ENCODE results near the gene THSD7B.

The THSD7B gene

GRCh38 chr2:137168552-137168951 lies 403.2 kb downstream of the THSD7B start:
- no peak for DNase-seq (ENCODE audit: low spot score)
- in situ Hi-C loops (cut with MboI; ENCODE audit: low sequenced_read_pairs, unreplicated experiment) = no loop called here
- TF ChIP-seq, protein P1, sequence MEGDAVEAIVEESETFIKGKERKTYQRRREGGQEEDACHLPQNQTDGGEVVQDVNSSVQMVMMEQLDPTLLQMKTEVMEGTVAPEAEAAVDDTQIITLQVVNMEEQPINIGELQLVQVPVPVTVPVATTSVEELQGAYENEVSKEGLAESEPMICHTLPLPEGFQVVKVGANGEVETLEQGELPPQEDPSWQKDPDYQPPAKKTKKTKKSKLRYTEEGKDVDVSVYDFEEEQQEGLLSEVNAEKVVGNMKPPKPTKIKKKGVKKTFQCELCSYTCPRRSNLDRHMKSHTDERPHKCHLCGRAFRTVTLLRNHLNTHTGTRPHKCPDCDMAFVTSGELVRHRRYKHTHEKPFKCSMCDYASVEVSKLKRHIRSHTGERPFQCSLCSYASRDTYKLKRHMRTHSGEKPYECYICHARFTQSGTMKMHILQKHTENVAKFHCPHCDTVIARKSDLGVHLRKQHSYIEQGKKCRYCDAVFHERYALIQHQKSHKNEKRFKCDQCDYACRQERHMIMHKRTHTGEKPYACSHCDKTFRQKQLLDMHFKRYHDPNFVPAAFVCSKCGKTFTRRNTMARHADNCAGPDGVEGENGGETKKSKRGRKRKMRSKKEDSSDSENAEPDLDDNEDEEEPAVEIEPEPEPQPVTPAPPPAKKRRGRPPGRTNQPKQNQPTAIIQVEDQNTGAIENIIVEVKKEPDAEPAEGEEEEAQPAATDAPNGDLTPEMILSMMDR (IDR thresholded peaks at IDR 0.05; ENCODE audit: borderline replicate concordance, control extremely low read depth, extremely low read depth, insufficient read depth, missing control alignments) = no peak

DNA sequence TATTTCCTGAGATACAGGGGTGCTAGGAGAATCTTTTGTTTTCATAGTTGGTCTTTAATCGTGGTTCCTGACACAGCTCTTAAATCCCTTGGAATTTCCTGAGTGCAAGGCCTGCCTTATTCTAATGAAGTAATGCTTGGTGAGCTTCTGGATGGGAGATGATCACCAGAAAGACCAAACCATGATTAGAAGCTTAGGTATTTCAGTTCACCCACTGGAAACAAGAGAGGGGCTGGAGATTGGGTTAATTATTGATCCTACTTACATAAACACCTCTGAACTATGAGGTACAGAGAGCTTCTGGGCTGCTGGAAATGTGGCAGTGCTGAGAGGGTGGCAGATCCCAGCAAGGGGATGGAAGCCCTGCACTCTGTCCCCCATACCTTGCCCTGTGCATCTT lies 406.8 kb downstream of the THSD7B start:
- DNase-seq (ENCODE audit: low spot score) = no peak
- in situ Hi-C loops (cut with MboI; ENCODE audit: low sequenced_read_pairs, unreplicated experiment) = no loop called here
- TF ChIP-seq, protein P1 (IDR thresholded peaks at IDR 0.05; ENCODE audit: borderline replicate concordance, control extremely low read depth, extremely low read depth, insufficient read depth, missing control alignments) = no peak

- DNase-seq (ENCODE audit: low spot score) = peak; percentile 8
- in situ Hi-C loops (cut with MboI; ENCODE audit: low sequenced_read_pairs, unreplicated experiment) = no loop called here
- TF ChIP-seq, protein P1 (IDR thresholded peaks at IDR 0.05; ENCODE audit: borderline replicate concordance, control extremely low read depth, extremely low read depth, insufficient read depth, missing control alignments) = no peak
Observed at GRCh38 chr2:137173463-137173862, 408.1 kb downstream of the THSD7B start.

DNA sequence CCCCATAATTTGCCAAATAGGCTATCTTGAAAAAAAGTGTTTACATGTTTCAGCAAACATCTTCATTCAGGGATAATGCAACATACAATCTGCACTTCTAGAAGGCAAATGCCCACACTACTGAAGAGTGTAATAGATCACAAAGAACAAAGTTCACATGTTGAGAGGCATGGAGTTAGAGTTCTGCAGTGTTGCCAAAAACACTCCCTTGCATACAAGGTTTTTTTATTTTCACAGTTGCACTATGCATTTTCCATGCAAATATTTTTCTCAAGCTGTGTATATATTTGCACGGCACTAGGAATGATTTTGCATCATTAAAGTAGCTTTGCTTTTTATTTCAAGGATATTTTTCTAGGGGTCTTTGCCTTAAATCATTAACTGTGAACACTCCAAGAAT lies 409.9 kb downstream of the THSD7B start:
- TF ChIP-seq, protein P1 (IDR thresholded peaks at IDR 0.05; ENCODE audit: borderline replicate concordance, control extremely low read depth, extremely low read depth, insufficient read depth, missing control alignments) = no peak
- no peak for DNase-seq (ENCODE audit: low spot score)
- in situ Hi-C loops (cut with MboI; ENCODE audit: low sequenced_read_pairs, unreplicated experiment) = no loop called here

- TF ChIP-seq, protein P1 (IDR thresholded peaks at IDR 0.05; ENCODE audit: borderline replicate concordance, control extremely low read depth, extremely low read depth, insufficient read depth, missing control alignments) = no peak
- peak; percentile 1 for DNase-seq (ENCODE audit: low spot score)
- in situ Hi-C loops (cut with MboI; ENCODE audit: low sequenced_read_pairs, unreplicated experiment) = no loop called here
Observed at GRCh38 chr2:137178951-137179377, 413.6 kb downstream of the THSD7B start.

DNA sequence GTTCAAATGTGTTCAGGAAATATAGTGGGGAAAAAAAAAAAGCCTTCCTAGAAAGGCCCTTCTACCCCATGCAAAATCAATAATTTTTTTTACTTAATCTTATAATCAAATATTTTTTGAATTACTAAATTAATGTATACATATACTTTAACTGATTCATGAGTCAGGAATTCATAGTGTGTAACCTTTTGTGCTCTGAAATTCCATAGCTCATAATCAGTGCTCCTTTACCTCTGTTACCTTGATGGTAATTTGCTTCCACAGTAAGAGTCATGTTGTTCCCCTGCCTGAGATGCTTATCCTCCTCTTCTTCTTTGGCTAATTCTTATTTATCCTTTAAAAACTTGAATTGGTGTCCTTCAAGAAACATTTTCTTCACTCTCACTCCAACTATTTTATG lies 414.2 kb downstream of the THSD7B start:
- in situ Hi-C loops (cut with MboI; ENCODE audit: low sequenced_read_pairs, unreplicated experiment) = no loop called here
- DNase-seq (ENCODE audit: low spot score) = no peak
- TF ChIP-seq, protein P1 (IDR thresholded peaks at IDR 0.05; ENCODE audit: borderline replicate concordance, control extremely low read depth, extremely low read depth, insufficient read depth, missing control alignments) = no peak

GRCh38 chr2:137180012-137180411 lies 414.7 kb downstream of the THSD7B start:
- DNase-seq (ENCODE audit: low spot score) = no peak
- TF ChIP-seq, protein P1 (IDR thresholded peaks at IDR 0.05; ENCODE audit: borderline replicate concordance, control extremely low read depth, extremely low read depth, insufficient read depth, missing control alignments) = no peak
- in situ Hi-C loops (cut with MboI; ENCODE audit: low sequenced_read_pairs, unreplicated experiment) = no loop called here

Measured in GM13976 (cell line).